Hepatocyte (in vitro differentiated cells): ENCODE data around the gene KCTD10.
"Not testable (repeated sequence)": the region's sequence is repeated elsewhere in the genome, so short reads cannot be mapped to it uniquely, and the experiment has no call there.

Experiments used
- EZH2 ChIP-seq: fragments of 200-600 bp; sonication (generic); IDR thresholded peaks from 2 replicates; pipeline ENCODE4 v1.6.1; 2016; ENCODE audit warnings: antibody characterized with exemption, mild to moderate bottlenecking, borderline replicate concordance
- TF ChIP-seq, protein P1 (sequence below): fragments of 200-600 bp; sonication (generic); IDR thresholded peaks from 2 replicates; pipeline ENCODE4 v1.5.1; 2016; ENCODE audit warnings: antibody characterized with exemption, mild to moderate bottlenecking; ENCODE audit not compliant: poor library complexity

DNA sequence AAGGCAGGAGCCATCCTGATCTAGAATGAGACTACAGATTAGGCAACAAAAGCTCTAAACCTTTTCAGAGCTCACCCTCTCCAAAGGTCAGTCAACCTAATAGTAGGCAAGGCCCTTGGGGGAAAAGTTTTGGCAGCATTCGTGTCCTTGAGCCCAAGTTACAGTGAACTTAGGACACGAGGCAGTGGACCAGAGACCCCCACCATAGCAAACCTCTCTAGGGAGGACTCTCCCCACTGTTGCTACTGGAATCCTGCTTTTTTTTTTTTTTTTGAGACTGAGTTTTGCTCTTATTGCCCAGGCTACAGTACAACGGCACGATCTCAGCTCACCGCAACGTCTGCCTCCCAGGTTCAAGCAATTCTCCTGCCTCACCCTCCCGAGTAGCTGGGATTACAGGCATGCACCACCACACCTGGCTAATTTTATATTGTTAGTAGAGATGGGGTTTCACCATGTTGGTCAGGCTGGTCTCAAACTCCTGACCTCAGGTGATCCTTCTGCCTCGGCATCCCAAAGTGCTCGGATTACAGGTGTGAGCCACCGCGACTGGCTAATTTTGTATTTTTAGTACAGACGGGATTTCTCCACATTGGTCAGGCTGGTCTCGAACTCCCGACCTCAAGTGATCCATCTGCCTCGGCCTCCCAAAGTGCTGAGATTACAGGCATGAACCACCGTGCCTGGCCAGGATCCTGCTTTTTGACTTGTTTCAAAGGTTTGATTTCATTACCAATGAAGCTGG lies 3.4 kb downstream of the KCTD10 start:
- TF ChIP-seq, protein P1, sequence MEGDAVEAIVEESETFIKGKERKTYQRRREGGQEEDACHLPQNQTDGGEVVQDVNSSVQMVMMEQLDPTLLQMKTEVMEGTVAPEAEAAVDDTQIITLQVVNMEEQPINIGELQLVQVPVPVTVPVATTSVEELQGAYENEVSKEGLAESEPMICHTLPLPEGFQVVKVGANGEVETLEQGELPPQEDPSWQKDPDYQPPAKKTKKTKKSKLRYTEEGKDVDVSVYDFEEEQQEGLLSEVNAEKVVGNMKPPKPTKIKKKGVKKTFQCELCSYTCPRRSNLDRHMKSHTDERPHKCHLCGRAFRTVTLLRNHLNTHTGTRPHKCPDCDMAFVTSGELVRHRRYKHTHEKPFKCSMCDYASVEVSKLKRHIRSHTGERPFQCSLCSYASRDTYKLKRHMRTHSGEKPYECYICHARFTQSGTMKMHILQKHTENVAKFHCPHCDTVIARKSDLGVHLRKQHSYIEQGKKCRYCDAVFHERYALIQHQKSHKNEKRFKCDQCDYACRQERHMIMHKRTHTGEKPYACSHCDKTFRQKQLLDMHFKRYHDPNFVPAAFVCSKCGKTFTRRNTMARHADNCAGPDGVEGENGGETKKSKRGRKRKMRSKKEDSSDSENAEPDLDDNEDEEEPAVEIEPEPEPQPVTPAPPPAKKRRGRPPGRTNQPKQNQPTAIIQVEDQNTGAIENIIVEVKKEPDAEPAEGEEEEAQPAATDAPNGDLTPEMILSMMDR, result not testable (repeated sequence)
- not testable (repeated sequence) for TF ChIP-seq EZH2
